RPMI7951 (cell line): ENCODE measurements around the gene EDIL3. TPM values are rescaled to one million over a fixed set of nuclear protein-coding genes. Genes with fewer than 3 reads are reported as not detected.

ENCODE experiments used
- DNase-seq: peaks from one replicate; pipeline ENCODE4 v3.0.0-alpha.2; 2012; ENCODE audit warnings: low read depth
- total RNA-seq: library from RNA; depleted of rRNA; stranded (reverse); fragments of >200 nt; shearing (Covaris generic); gene quantifications from 2 replicates; pipeline ENCODE4 v1.2.3, GENCODE V29; 2014

Gene EDIL3
- total RNA-seq, 1 experiment from 2014 or later, result 58.4 TPM

GRCh38 chr5:83913593-83913992 is 471.1 kb downstream of the EDIL3 start:
- no peak for DNase-seq

- DNase-seq, result no peak
Observed at GRCh38 chr5:83911367-83911919, 473.2 kb downstream of the EDIL3 start.

GRCh38 chr5:83900306-83900705 is 484.4 kb downstream of the EDIL3 start:
- DNase-seq, result no peak

- DNase-seq, result no peak
Observed at GRCh38 chr5:83899326-83899970, 485.2 kb downstream of the EDIL3 start.

- DNase-seq, result peak; percentile 50
Observed at GRCh38 chr5:83895860-83896259, 488.8 kb downstream of the EDIL3 start.

DNA sequence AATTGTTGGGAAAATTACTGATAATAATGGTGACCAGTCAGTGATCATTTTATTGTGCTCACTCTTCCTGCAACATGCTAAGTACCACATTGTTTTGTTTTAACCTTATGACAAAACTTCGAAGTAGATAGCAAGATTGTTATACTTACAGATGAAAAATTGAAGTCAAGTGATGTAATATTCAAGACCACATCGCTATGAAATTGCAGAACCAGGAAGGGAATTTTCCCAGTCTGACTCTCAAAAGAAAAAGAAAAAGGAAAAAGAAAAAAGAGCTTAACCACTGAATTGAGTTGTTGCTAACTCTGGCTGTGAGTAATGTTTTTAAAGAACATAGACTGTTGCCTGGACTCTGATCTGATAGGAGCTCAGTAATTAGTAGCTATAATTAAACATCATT is 493.4 kb downstream of the EDIL3 start:
- no peak for DNase-seq
